Fibroblast of the aortic adventitia (primary cell): Measurements from ENCODE around the gene UBE3B. TPM values are rescaled to one million over a fixed set of nuclear protein-coding genes. Genes with fewer than 3 reads are reported as not detected.

Experiments
- DNase-seq: peaks from one replicate; pipeline ENCODE4 v3.0.0-alpha.2; 2010; ENCODE audit warnings: low read depth
- H3K4me3 ChIP-seq: 2 replicates; pipeline ENCODE4 v1.5.1; 2011; ENCODE audit warnings: low read depth, mild to moderate bottlenecking, control low read depth, low read length, moderate library complexity
- CTCF ChIP-seq: IDR thresholded peaks from 2 replicates; pipeline ENCODE4 v1.5.1; 2011; ENCODE audit warnings: mild to moderate bottlenecking, low read length, control low read depth, inconsistent platforms; ENCODE audit not compliant: insufficient read depth
- total RNA-seq: library from RNA; depleted of rRNA; stranded (reverse); fragments of >200 nt; gene quantifications from 2 replicates; pipeline ENCODE4 v1.2.3, GENCODE V29; 2012; ENCODE audit warnings: low replicate concordance

UBE3B gene
- total RNA-seq, 1 donor, result 43.0 TPM

GRCh38 chr12:109524466-109525278, 47.2 kb downstream of the UBE3B start:
- no peak overlapping the region for H3K4me3 ChIP-seq
- TF ChIP-seq CTCF, result no peak
- no peak for DNase-seq

- no peak overlapping the region for H3K4me3 ChIP-seq
- no peak for TF ChIP-seq CTCF
- DNase-seq, result no peak
Observed at GRCh38 chr12:109525279-109525585, 47.8 kb downstream of the UBE3B start.

GRCh38 chr12:109527489-109528123, 50.2 kb downstream of the UBE3B start:
- no peak for DNase-seq
- TF ChIP-seq CTCF, result no peak
- H3K4me3 ChIP-seq, result no peak overlapping the region

- no peak overlapping the region for H3K4me3 ChIP-seq
- no peak for TF ChIP-seq CTCF
- DNase-seq, result no peak
Observed at GRCh38 chr12:109529691-109530640, 52.5 kb downstream of the UBE3B start.

GRCh38 chr12:109531411-109531810, 54.0 kb downstream of the UBE3B start:
- DNase-seq, result no peak
- no peak overlapping the region for H3K4me3 ChIP-seq
- TF ChIP-seq CTCF, result no peak

- TF ChIP-seq CTCF, result no peak
Observed at GRCh38 chr12:109532721-109533486, 55.5 kb downstream of the UBE3B start.

More at GRCh38 chr12:109532721-109533486, 55.5 kb downstream of the UBE3B start:
- no peak for DNase-seq
- no peak overlapping the region for H3K4me3 ChIP-seq
